Trophoblast cell (in vitro differentiated cells and primary cell): ENCODE measurements around the gene LCE6A.

ENCODE experiments used
- DNase-seq, 2 donors: peaks; one replicate each; pipeline ENCODE4 v3.0.0-alpha.2; 2016
- H2AFZ ChIP-seq: 2 replicates; pipeline ENCODE4 v1.6.1; 2013; ENCODE audit warnings: low read length, moderate library complexity, mild to moderate bottlenecking; ENCODE audit not compliant: insufficient read depth, poor library complexity
- H2AK5ac ChIP-seq: 2 replicates; pipeline ENCODE4 v1.6.1; 2013; ENCODE audit warnings: mild to moderate bottlenecking, low read length
- H2BK120ac ChIP-seq: 2 replicates; pipeline ENCODE4 v1.6.1; 2013; ENCODE audit warnings: low read length, mild to moderate bottlenecking, moderate library complexity; ENCODE audit not compliant: insufficient read depth, poor library complexity
- H2BK12ac ChIP-seq: 2 replicates; pipeline ENCODE4 v1.6.1; 2013; ENCODE audit warnings: mild to moderate bottlenecking, low read length, moderate library complexity
- H2BK5ac ChIP-seq: 2 replicates; pipeline ENCODE4 v1.6.1; 2013; ENCODE audit warnings: low read length, low read depth, moderate library complexity, mild to moderate bottlenecking; ENCODE audit not compliant: poor library complexity
- H3K14ac ChIP-seq: 2 replicates; pipeline ENCODE4 v1.6.1; 2013; ENCODE audit warnings: mild to moderate bottlenecking, low read length
- H3K18ac ChIP-seq: 2 replicates; pipeline ENCODE4 v1.6.1; 2013; ENCODE audit warnings: mild to moderate bottlenecking, low read length
- H3K23ac ChIP-seq: 2 replicates; pipeline ENCODE4 v1.6.1; 2013; ENCODE audit warnings: low read length
- H3K27ac ChIP-seq: 2 replicates; pipeline ENCODE4 v1.5.1; 2013; ENCODE audit warnings: low read depth, mild to moderate bottlenecking, inconsistent platforms, low read length, moderate library complexity
- H3K27me3 ChIP-seq: 2 replicates; pipeline ENCODE4 v1.6.1; 2013; ENCODE audit warnings: inconsistent platforms, mild to moderate bottlenecking, low read length, moderate library complexity; ENCODE audit not compliant: insufficient read depth
- H3K36me3 ChIP-seq, 2 experiments: 1 replicate in 1 of 2; 2 replicates in 1 of 2; pipeline ENCODE4 v1.6.1; 2013; ENCODE audit warnings: low read length in 2 of 2, mild to moderate bottlenecking in 2 of 2, moderate library complexity in 1 of 2; ENCODE audit not compliant: insufficient read depth in 2 of 2, control insufficient read depth in 1 of 2
- H3K4ac ChIP-seq: 2 replicates; pipeline ENCODE4 v1.6.1; 2013; ENCODE audit warnings: low read depth, mild to moderate bottlenecking, low read length, moderate library complexity
- H3K4me1 ChIP-seq, 2 experiments: 1 replicate in 1 of 2; 2 replicates in 1 of 2; pipeline ENCODE4 v1.6.1; 2013; ENCODE audit warnings: low read length in 2 of 2, mild to moderate bottlenecking in 2 of 2, moderate library complexity in 1 of 2; ENCODE audit not compliant: insufficient read depth in 2 of 2, control insufficient read depth in 1 of 2
- H3K4me2 ChIP-seq: 2 replicates; pipeline ENCODE4 v1.6.1; 2013; ENCODE audit warnings: inconsistent platforms, mild to moderate bottlenecking, low read length, moderate library complexity
- H3K4me3 ChIP-seq: 2 replicates; pipeline ENCODE4 v1.5.1; 2013; ENCODE audit warnings: mild to moderate bottlenecking, low read depth, low read length, inconsistent platforms
- H3K79me1 ChIP-seq: one replicate; pipeline ENCODE4 v1.6.1; 2013; ENCODE audit warnings: low read length
- H3K79me2 ChIP-seq: 2 replicates; pipeline ENCODE4 v1.6.1; 2013; ENCODE audit warnings: low read length, mild to moderate bottlenecking; ENCODE audit not compliant: control insufficient read depth, insufficient read depth, poor library complexity
- H3K9ac ChIP-seq: 2 replicates; pipeline ENCODE4 v1.6.1; 2013; ENCODE audit warnings: mild to moderate bottlenecking, low read length
- H3K9me3 ChIP-seq: 2 replicates; pipeline ENCODE4 v1.6.1; 2013; ENCODE audit warnings: low read depth, mild to moderate bottlenecking, control low read depth, inconsistent platforms, low read length; ENCODE audit not compliant: insufficient read depth
- H4K12ac ChIP-seq: 2 replicates; pipeline ENCODE4 v1.6.1; 2013; ENCODE audit warnings: low read depth, mild to moderate bottlenecking, low read length, moderate library complexity
- H4K8ac ChIP-seq: 2 replicates; pipeline ENCODE4 v1.6.1; 2013; ENCODE audit warnings: low read depth, mild to moderate bottlenecking, low read length, moderate library complexity
- H4K91ac ChIP-seq: one replicate; pipeline ENCODE4 v1.6.1; 2013; ENCODE audit warnings: low read depth, mild to moderate bottlenecking, low read length, moderate library complexity
- WGBS: extraction: QIAGEN DNeasy Blood & Tissue Kit; methylation state at CpG from one replicate; pipeline ENCODE4 v1.1.7; 2013; ENCODE audit warnings: missing lambda C conversion rate; ENCODE audit not compliant: insufficient read length, insufficient coverage; ENCODE audit errors: extremely low coverage; 5-methylcytosine and 5-hydroxymethylcytosine counted together

Gene LCE6A

GRCh38 chr1:152884085-152884484, 41.4 kb downstream of the LCE6A start:
- Histone ChIP-seq H3K27me3 (no peaks in the 10 kb centered on the region), H3K79me2 (no peaks in the 10 kb centered on the region), H3K23ac (no peak overlapping the region), H2AK5ac (no peak overlapping the region), H3K14ac (no peak overlapping the region), H3K4me3 (no peak overlapping the region), H3K18ac (no peak overlapping the region), H2AFZ (no peak overlapping the region), H3K4me2 (no peak overlapping the region), H4K91ac (no peak overlapping the region), H3K4ac (no peak overlapping the region), H2BK120ac (no peak overlapping the region), H2BK12ac (no peak overlapping the region), H3K4me1 (no peaks in the 10 kb centered on the region), H3K27ac (no peak overlapping the region), H2BK5ac (no peak overlapping the region), H3K36me3 (no peaks in the 10 kb centered on the region), H4K8ac (no peak overlapping the region), H4K12ac (no peak overlapping the region), H3K79me1 (no peaks in the 10 kb centered on the region), H3K9me3 (peaks cover 8% of the 10 kb centered on the region), H3K9ac (no peak overlapping the region)
- DNase-seq = no peak

GRCh38 chr1:152884506-152884905, 41.9 kb downstream of the LCE6A start:
- Histone ChIP-seq H2BK5ac (no peak overlapping the region), H2BK12ac (no peak overlapping the region), H3K4me2 (no peak overlapping the region), H2AK5ac (no peak overlapping the region), H3K9me3 (peaks cover 8% of the 10 kb centered on the region), H3K79me1 (no peaks in the 10 kb centered on the region), H3K4me1 (no peaks in the 10 kb centered on the region), H3K4ac (no peak overlapping the region), H3K9ac (no peak overlapping the region), H3K4me3 (no peak overlapping the region), H3K14ac (no peak overlapping the region), H3K27ac (no peak overlapping the region), H3K36me3 (no peaks in the 10 kb centered on the region), H4K12ac (no peak overlapping the region), H4K8ac (no peak overlapping the region), H3K27me3 (no peaks in the 10 kb centered on the region), H3K23ac (no peak overlapping the region), H4K91ac (no peak overlapping the region), H2BK120ac (no peak overlapping the region), H3K79me2 (no peaks in the 10 kb centered on the region), H2AFZ (no peak overlapping the region), H3K18ac (no peak overlapping the region)
- WGBS = no CpG with 5 or more reads among the region's 1 CpG
- no peak for DNase-seq

- WGBS = no CpG with 5 or more reads among the region's 4 CpGs
- no peak overlapping the region for H3K4me3 ChIP-seq
- H3K9ac ChIP-seq = no peak overlapping the region
- H3K14ac ChIP-seq = no peak overlapping the region
- no peak overlapping the region for H2BK5ac ChIP-seq
- H2BK12ac ChIP-seq = no peak overlapping the region
- no peak overlapping the region for H3K4ac ChIP-seq
- H4K8ac ChIP-seq = no peak overlapping the region
- no peak overlapping the region for H2AFZ ChIP-seq
- H4K12ac ChIP-seq = no peak overlapping the region
- H4K91ac ChIP-seq = no peak overlapping the region
- no peak for DNase-seq
- H3K27ac ChIP-seq = no peak overlapping the region
- no peak overlapping the region for H2AK5ac ChIP-seq
- no peaks in the 10 kb centered on the region for H3K4me1 ChIP-seq
- no peak overlapping the region for H3K18ac ChIP-seq
- no peaks in the 10 kb centered on the region for H3K27me3 ChIP-seq
- no peak overlapping the region for H3K4me2 ChIP-seq
- H3K79me1 ChIP-seq = no peaks in the 10 kb centered on the region
- H2BK120ac ChIP-seq = no peak overlapping the region
- H3K9me3 ChIP-seq = peaks cover 5% of the 10 kb centered on the region
- no peaks in the 10 kb centered on the region for H3K36me3 ChIP-seq
- H3K23ac ChIP-seq = no peak overlapping the region
- H3K79me2 ChIP-seq = no peaks in the 10 kb centered on the region
Measured at GRCh38 chr1:152884966-152885624, 42.4 kb downstream of the LCE6A start.

- DNase-seq = no peak
- H4K12ac ChIP-seq = no peak overlapping the region
- H4K8ac ChIP-seq = no peak overlapping the region
- H3K23ac ChIP-seq = no peak overlapping the region
- no peak overlapping the region for H2BK120ac ChIP-seq
- H2AFZ ChIP-seq = no peak overlapping the region
- no peak overlapping the region for H4K91ac ChIP-seq
- no peak overlapping the region for H3K18ac ChIP-seq
- H3K9me3 ChIP-seq = peaks cover 5% of the 10 kb centered on the region
- H3K27ac ChIP-seq = no peak overlapping the region
- no peaks in the 10 kb centered on the region for H3K4me1 ChIP-seq
- no peak overlapping the region for H3K4ac ChIP-seq
- H3K79me2 ChIP-seq = no peaks in the 10 kb centered on the region
- no peaks in the 10 kb centered on the region for H3K36me3 ChIP-seq
- no peak overlapping the region for H2BK5ac ChIP-seq
- no peak overlapping the region for H3K4me3 ChIP-seq
- no peak overlapping the region for H3K9ac ChIP-seq
- WGBS = no CpG with 5 or more reads among the region's 3 CpGs
- H3K14ac ChIP-seq = no peak overlapping the region
- no peak overlapping the region for H2AK5ac ChIP-seq
- no peaks in the 10 kb centered on the region for H3K79me1 ChIP-seq
- no peak overlapping the region for H3K4me2 ChIP-seq
- no peak overlapping the region for H2BK12ac ChIP-seq
- H3K27me3 ChIP-seq = no peaks in the 10 kb centered on the region
Measured at GRCh38 chr1:152886085-152886484, 43.4 kb downstream of the LCE6A start.
